KMS-11 (cell line): ENCODE measurements around the gene KIN.
"Not testable (repeated sequence)": the region's sequence is repeated elsewhere in the genome, so short reads cannot be mapped to it uniquely, and the experiment has no call there.

Source experiments
- H2AFZ ChIP-seq: fragments of 200-600 bp; sonication (generic); 2 replicates; pipeline ENCODE4 v1.6.1; 2016; ENCODE audit warnings: antibody characterized with exemption, mixed run types, low read depth
- H3K27ac ChIP-seq: fragments of 200-600 bp; sonication (generic); 2 replicates; pipeline ENCODE4 v1.6.1; 2016; ENCODE audit warnings: mild to moderate bottlenecking, mixed run types
- H3K27me3 ChIP-seq: fragments of 200-600 bp; sonication (generic); 2 replicates; pipeline ENCODE4 v1.6.1; 2017; ENCODE audit warnings: mild to moderate bottlenecking, low read depth, mixed run types, moderate library complexity; ENCODE audit not compliant: insufficient read depth
- H3K36me3 ChIP-seq: fragments of 200-600 bp; sonication (generic); 2 replicates; pipeline ENCODE4 v1.6.1; 2017; ENCODE audit warnings: mild to moderate bottlenecking, mixed run types; ENCODE audit not compliant: insufficient read depth
- H3K4me1 ChIP-seq: fragments of 200-600 bp; sonication (generic); 2 replicates; pipeline ENCODE4 v1.6.1; 2016; ENCODE audit warnings: mild to moderate bottlenecking, low read depth, mixed run types; ENCODE audit not compliant: poor library complexity, severe bottlenecking
- H3K4me2 ChIP-seq: fragments of 200-600 bp; sonication (generic); 2 replicates; pipeline ENCODE4 v1.7.0; 2016; ENCODE audit warnings: mild to moderate bottlenecking, mixed run types
- H3K4me3 ChIP-seq: fragments of 200-600 bp; sonication (generic); IDR thresholded peaks from 2 replicates; pipeline ENCODE4 v1.6.1; 2017; ENCODE audit warnings: low read depth, low read length, mixed read lengths; ENCODE audit not compliant: insufficient read depth
- H3K79me2 ChIP-seq: fragments of 200-600 bp; sonication (generic); 2 replicates; pipeline ENCODE4 v1.6.1; 2016; ENCODE audit warnings: low read depth, mixed run types; ENCODE audit not compliant: insufficient read depth
- H3K9ac ChIP-seq: fragments of 200-600 bp; sonication (generic); 2 replicates; pipeline ENCODE4 v1.6.1; 2016; ENCODE audit warnings: mild to moderate bottlenecking, mixed run types
- H4K20me1 ChIP-seq: fragments of 200-600 bp; sonication (generic); 2 replicates; pipeline ENCODE4 v1.6.1; 2016; ENCODE audit warnings: mild to moderate bottlenecking, mixed run types; ENCODE audit not compliant: insufficient read depth
- TF ChIP-seq, protein P1 (sequence below): fragments of 200-600 bp; sonication (generic); conservative IDR thresholded peaks from 2 replicates; pipeline ENCODE4 v1.6.1; 2017; ENCODE audit warnings: low read depth, mild to moderate bottlenecking, antibody characterized with exemption, low read length, moderate library complexity, mixed read lengths

KIN gene

DNA sequence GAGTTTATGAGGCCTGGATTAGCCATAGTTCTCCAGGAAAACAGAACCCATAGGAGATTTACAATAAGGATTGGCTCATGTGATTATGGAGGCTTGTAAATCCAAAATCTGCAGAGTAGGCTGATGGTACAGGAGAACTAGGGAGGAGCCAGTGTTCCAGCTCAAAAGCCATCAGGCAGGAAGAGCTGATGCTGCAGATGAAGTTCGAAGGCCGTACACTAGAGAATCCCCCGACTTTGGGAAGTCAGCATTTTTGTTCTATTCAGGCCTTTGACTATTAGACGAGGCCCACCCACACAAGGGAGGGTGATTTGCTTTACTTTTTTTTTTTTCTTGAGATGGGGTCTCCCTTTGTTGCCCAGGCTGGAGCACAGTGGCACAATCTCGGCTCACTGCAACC, 37.6 kb downstream of the KIN start:
- Histone ChIP-seq H3K27me3 (no peaks in the 10 kb centered on the region), H3K4me3 (no peak overlapping the region), H3K36me3 (no peaks in the 10 kb centered on the region; the same call in 1 of the 2 replicates), H3K9ac (no peak overlapping the region), H2AFZ (no peak overlapping the region), H3K79me2 (no peaks in the 10 kb centered on the region), H4K20me1 (no peaks in the 10 kb centered on the region), H3K27ac (no peak overlapping the region), H3K4me1 (no peaks in the 10 kb centered on the region), H3K4me2 (no peak overlapping the region)
- TF ChIP-seq, protein P1, sequence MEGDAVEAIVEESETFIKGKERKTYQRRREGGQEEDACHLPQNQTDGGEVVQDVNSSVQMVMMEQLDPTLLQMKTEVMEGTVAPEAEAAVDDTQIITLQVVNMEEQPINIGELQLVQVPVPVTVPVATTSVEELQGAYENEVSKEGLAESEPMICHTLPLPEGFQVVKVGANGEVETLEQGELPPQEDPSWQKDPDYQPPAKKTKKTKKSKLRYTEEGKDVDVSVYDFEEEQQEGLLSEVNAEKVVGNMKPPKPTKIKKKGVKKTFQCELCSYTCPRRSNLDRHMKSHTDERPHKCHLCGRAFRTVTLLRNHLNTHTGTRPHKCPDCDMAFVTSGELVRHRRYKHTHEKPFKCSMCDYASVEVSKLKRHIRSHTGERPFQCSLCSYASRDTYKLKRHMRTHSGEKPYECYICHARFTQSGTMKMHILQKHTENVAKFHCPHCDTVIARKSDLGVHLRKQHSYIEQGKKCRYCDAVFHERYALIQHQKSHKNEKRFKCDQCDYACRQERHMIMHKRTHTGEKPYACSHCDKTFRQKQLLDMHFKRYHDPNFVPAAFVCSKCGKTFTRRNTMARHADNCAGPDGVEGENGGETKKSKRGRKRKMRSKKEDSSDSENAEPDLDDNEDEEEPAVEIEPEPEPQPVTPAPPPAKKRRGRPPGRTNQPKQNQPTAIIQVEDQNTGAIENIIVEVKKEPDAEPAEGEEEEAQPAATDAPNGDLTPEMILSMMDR: no peak

DNA sequence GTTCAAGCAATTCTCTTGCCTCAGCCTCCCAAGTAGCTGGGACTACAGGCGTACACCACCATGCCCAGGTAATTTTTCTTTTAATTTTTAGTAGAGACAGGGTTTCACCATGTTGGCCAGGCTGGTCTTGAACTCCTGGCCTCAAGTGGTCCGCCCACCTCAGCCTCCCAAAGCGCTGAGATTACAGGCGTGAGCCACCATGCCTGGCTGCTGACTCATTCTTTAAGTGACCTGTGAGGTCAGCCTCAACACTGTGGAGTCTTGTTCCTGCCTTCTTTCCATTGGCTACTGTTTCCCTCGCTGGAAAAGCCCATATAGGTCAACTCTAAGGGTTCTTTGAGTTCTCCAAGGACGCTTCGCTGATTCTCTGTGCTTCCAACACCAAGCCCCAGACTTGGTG, 39.2 kb downstream of the KIN start:
- H3K27ac ChIP-seq, H3K27me3 ChIP-seq, H3K79me2 ChIP-seq, H3K4me2 ChIP-seq, H3K9ac ChIP-seq, H2AFZ ChIP-seq, H4K20me1 ChIP-seq, H3K4me1 ChIP-seq, H3K36me3 ChIP-seq, H3K4me3 ChIP-seq: not testable (repeated sequence)

DNA sequence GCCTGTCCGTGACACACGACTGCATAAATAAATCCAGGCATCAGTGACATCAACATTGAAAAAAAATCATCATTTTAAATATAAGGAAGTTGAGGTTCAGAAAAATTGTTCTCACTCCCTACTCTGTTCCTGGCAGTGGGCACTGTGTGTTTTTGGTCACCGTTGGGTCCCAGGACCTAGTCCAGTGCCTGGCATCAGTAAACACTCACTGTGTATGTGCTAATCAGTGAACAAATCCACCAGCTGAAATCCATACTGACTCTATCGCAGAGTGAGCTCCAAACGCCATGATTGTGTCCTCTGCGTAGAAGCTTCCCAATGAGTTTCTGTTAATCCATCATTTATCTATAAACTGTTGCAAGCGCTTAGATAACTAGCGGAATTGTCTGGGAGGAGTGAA, 43.5 kb downstream of the KIN start:
- Histone ChIP-seq H3K4me3 (no peak overlapping the region), H3K4me2 (no peak overlapping the region), H3K79me2 (no peaks in the 10 kb centered on the region), H3K4me1 (peaks cover 2% of the 10 kb centered on the region), H3K27ac (no peak overlapping the region), H3K36me3 (no peaks in the 10 kb centered on the region), H4K20me1 (no peaks in the 10 kb centered on the region), H3K27me3 (no peaks in the 10 kb centered on the region), H3K9ac (no peak overlapping the region), H2AFZ (no peak overlapping the region)
- TF ChIP-seq, protein P1: no peak

DNA sequence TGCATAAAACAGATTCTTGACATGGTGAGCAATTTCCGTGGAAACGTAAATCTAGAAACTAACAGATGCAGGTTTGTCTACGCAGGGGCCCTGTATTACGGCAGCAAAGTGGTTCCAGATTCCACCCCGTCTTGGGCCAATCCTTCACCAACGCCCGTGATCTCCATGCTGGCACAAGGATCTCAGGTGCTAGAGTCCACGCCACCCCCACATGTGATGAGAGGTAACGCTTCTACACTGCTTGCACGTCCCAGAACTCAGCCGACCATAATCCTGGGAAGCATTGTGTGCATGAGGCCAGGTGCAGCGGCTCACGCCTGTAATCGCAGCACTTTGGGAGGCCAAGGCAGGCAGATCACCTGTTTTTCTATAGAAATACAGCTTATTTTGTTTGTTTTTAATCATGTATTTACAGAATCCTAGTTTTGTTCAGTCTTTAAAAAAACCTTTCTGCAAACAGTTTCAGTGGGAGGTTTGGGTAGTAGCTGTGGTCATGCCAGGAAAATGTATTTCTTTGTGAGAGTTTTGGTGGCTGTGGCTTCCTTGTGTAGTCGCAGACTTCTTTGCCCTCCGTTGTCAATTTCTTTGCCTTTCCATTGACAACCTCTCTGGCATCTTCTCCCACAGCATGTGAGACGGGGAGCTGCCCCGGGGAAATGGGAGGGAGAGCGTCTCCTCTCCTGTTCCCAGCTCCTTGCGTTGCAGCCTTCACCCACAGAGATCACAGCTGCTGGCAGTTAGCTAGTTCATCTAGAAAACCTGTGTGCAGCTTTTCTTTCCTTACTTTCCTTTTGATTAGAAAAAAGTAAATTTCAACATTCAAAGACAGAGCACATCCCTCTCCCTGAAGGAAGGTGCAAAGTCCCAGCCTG, 49.0 kb downstream of the KIN start:
- H4K20me1 ChIP-seq: no peaks in the 10 kb centered on the region
- no peak overlapping the region for H3K9ac ChIP-seq
- H2AFZ ChIP-seq: no peak overlapping the region
- H3K4me1 ChIP-seq: peaks cover 14% of the 10 kb centered on the region
- no peak overlapping the region for H3K27ac ChIP-seq
- TF ChIP-seq, protein P1: no peak
- peak overlapping the region; percentile 10; the same call in 1 of the 2 replicates for H3K4me2 ChIP-seq
- H3K36me3 ChIP-seq: no peaks in the 10 kb centered on the region
- no peaks in the 10 kb centered on the region for H3K79me2 ChIP-seq
- H3K27me3 ChIP-seq: no peaks in the 10 kb centered on the region
- H3K4me3 ChIP-seq: no peak overlapping the region

DNA sequence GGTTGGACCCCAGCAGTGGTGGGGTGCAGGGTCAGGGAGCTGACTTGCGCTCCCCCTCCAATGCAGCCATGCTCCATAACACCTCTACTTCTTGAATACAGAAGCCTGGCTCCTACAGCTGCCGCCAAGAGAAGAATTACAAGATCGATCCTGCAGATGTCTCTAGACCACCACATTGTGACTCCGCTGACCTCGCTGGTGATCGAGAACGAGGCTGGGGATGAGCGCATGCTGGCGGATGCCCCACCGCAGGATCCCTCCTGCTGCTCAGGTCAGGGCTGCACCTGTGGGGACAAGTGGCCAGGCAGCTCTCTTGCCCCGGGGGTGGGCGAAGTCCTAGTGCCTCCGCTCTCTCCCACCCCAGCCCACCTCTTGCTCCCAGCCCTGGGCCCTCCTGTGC, 53.0 kb downstream of the KIN start:
- Histone ChIP-seq H3K27me3 (no peaks in the 10 kb centered on the region), H3K27ac (no peak overlapping the region), H3K4me2 (no peak overlapping the region), H3K79me2 (no peaks in the 10 kb centered on the region), H3K36me3 (no peaks in the 10 kb centered on the region), H4K20me1 (no peaks in the 10 kb centered on the region), H3K4me1 (peaks cover 14% of the 10 kb centered on the region), H3K4me3 (no peak overlapping the region), H3K9ac (no peak overlapping the region), H2AFZ (no peak overlapping the region)
- TF ChIP-seq, protein P1: no peak
